SK-N-DZ (cell line): ENCODE measurements around the gene MSANTD4.
A peak's percentile ranks its signal among the peaks of the same experiment; 100 is the strongest.
"Not testable (repeated sequence)": the region's sequence is repeated elsewhere in the genome, so short reads cannot be mapped to it uniquely, and the experiment has no call there.

ENCODE experiments used
- DNase-seq: peaks from one replicate; pipeline ENCODE4 v3.0.0-alpha.2; 2015; ENCODE audit warnings: low spot score
- small RNA-seq, 2 experiments: library from RNA; depleted of rRNA; stranded (forward); fragments of <200 nt; gene quantifications; one replicate each; pipeline ENCODE3, GENCODE V24; 2014

MSANTD4 gene

GRCh38 chr11:106014035-106014434 lies 8.0 kb downstream of the MSANTD4 start:
- no peak for DNase-seq

- DNase-seq, result no peak
Observed at GRCh38 chr11:106012744-106013143, 9.3 kb downstream of the MSANTD4 start.

- no peak for DNase-seq
Observed at GRCh38 chr11:106011481-106011880, 10.6 kb downstream of the MSANTD4 start.

GRCh38 chr11:106003094-106003493 lies 18.9 kb downstream of the MSANTD4 start:
- DNase-seq, result not testable (repeated sequence)

GRCh38 chr11:106001304-106002012 lies 20.6 kb downstream of the MSANTD4 start:
- no peak for DNase-seq

GRCh38 chr11:105991888-105992287 lies 30.2 kb downstream of the MSANTD4 start:
- no peak for DNase-seq

GRCh38 chr11:105989124-105989523 lies 32.9 kb downstream of the MSANTD4 start:
- DNase-seq, result no peak

GRCh38 chr11:105988197-105988596 lies 33.8 kb downstream of the MSANTD4 start:
- DNase-seq, result no peak

- no peak for DNase-seq
Observed at GRCh38 chr11:105986554-105986953, 35.5 kb downstream of the MSANTD4 start.

- no peak for DNase-seq
Observed at GRCh38 chr11:105979997-105980703, 41.9 kb downstream of the MSANTD4 start.

GRCh38 chr11:105975128-105975527 lies 46.9 kb downstream of the MSANTD4 start:
- no peak for DNase-seq

- DNase-seq, result peak; percentile 24
Observed at GRCh38 chr11:105969756-105970155, 52.3 kb downstream of the MSANTD4 start.

- DNase-seq, result no peak
Observed at GRCh38 chr11:105968021-105968697, 53.9 kb downstream of the MSANTD4 start.

GRCh38 chr11:105960252-105961245 lies 61.5 kb downstream of the MSANTD4 start:
- DNase-seq, result peak; percentile 43

Small RNAs within 50 kb of the gene (small RNA-seq; reads per million reads assigned to genes)
- gene RNU6-277P, result 0 reads per million in 2 experiments
